Measurements from ENCODE around the gene GAB3. TPM values are rescaled to one million over a fixed set of nuclear protein-coding genes. Genes with fewer than 3 reads are reported as not detected.
"Not testable (repeated sequence)": the region's sequence is repeated elsewhere in the genome, so short reads cannot be mapped to it uniquely, and the experiment has no call there.

Gene GAB3
- total RNA-seq, 2 donors from 2014 or later: 0.66 to 3.4 TPM

GRCh38 chrX:154653048-154653401, 97.9 kb downstream of the GAB3 start:
- intact Hi-C loops (cut with DNase I): no loop called here
- H3K4me1 ChIP-seq: no peaks in the 10 kb centered on the region

GRCh38 chrX:154652311-154653047, 98.4 kb downstream of the GAB3 start:
- Histone ChIP-seq H3K9me3 (no peaks in the 10 kb centered on the region), H3K4me1 (no peaks in the 10 kb centered on the region), H3K27me3 (no peaks in the 10 kb centered on the region), H3K27ac (no peak overlapping the region), H3K4me3 (no peak overlapping the region), H3K36me3 (replicated peaks in 1 of 2; ENCODE audit: insufficient read depth in 1 of 2, low read depth in 2 of 2) (no peaks in the 10 kb centered on the region)
- no peak for TF ChIP-seq CTCF (IDR thresholded peaks at IDR 0.05)
- TF ChIP-seq POLR2A (IDR thresholded peaks at IDR 0.05): no peak
- no peak for ATAC-seq
- WGBS, 2 donors: 67 to 90% methylated on average over 2 to 23 of the region's 30 CpGs
- intact Hi-C loops (cut with DNase I): no loop called here
- no peak for DNase-seq

More at GRCh38 chrX:154653048-154653401, 97.9 kb downstream of the GAB3 start:
- 58 to 60% methylated on average over 1 to 2 of the region's 23 CpGs for WGBS, 2 donors
- Histone ChIP-seq H3K27me3 (no peaks in the 10 kb centered on the region), H3K36me3 (replicated peaks in 1 of 2; ENCODE audit: insufficient read depth in 1 of 2, low read depth in 2 of 2) (no peaks in the 10 kb centered on the region), H3K9me3 (no peaks in the 10 kb centered on the region), H3K4me3 (no peak overlapping the region), H3K27ac (no peak overlapping the region)
- no peak for TF ChIP-seq CTCF (IDR thresholded peaks at IDR 0.05)
- no peak for TF ChIP-seq POLR2A (IDR thresholded peaks at IDR 0.05)
- ATAC-seq (no peak), DNase-seq (no peak)

- no peaks in the 10 kb centered on the region for H3K27me3 ChIP-seq
Observed at GRCh38 chrX:154650221-154650510, 100.7 kb downstream of the GAB3 start.

GRCh38 chrX:154649503-154650220, 101.2 kb downstream of the GAB3 start:
- Histone ChIP-seq H3K27ac (no peak overlapping the region), H3K4me1 (no peaks in the 10 kb centered on the region), H3K27me3 (no peaks in the 10 kb centered on the region), H3K9me3 (no peaks in the 10 kb centered on the region), H3K36me3 (replicated peaks in 1 of 2; ENCODE audit: insufficient read depth in 1 of 2, low read depth in 2 of 2) (no peaks in the 10 kb centered on the region), H3K4me3 (no peak overlapping the region)
- DNase-seq (no peak), ATAC-seq (no peak)
- no peak for TF ChIP-seq POLR2A (IDR thresholded peaks at IDR 0.05)
- 74% methylated on average over 11 of the region's 23 CpGs; no CpG with 5 or more reads in 1 of the 2 donors for WGBS, 2 donors
- intact Hi-C loops (cut with DNase I): no loop called here

More at GRCh38 chrX:154650221-154650510, 100.7 kb downstream of the GAB3 start:
- Histone ChIP-seq H3K36me3 (replicated peaks in 1 of 2; ENCODE audit: insufficient read depth in 1 of 2, low read depth in 2 of 2) (no peaks in the 10 kb centered on the region), H3K27ac (no peak overlapping the region), H3K9me3 (no peaks in the 10 kb centered on the region), H3K4me1 (no peaks in the 10 kb centered on the region), H3K4me3 (no peak overlapping the region)
- TF ChIP-seq POLR2A (IDR thresholded peaks at IDR 0.05) (no peak), CTCF (IDR thresholded peaks at IDR 0.05) (no peak)
- whole genome bisulfite sequencing, 2 donors: 19 to 47% methylated on average over 3 to 5 of the region's 13 CpGs
- intact Hi-C loops (cut with DNase I): no loop called here
- DNase-seq (no peak), ATAC-seq (no peak)

GRCh38 chrX:154648931-154649330, 101.9 kb downstream of the GAB3 start:
- 61 to 71% methylated on average over 11 to 14 of the region's 15 CpGs for whole genome bisulfite sequencing, 2 donors
- ATAC-seq (no peak), DNase-seq (no peak)
- intact Hi-C loops (cut with DNase I): no loop called here
- Histone ChIP-seq H3K4me3 (no peak overlapping the region), H3K9me3 (no peaks in the 10 kb centered on the region), H3K4me1 (no peaks in the 10 kb centered on the region), H3K27ac (no peak overlapping the region), H3K36me3 (replicated peaks in 1 of 2; ENCODE audit: insufficient read depth in 1 of 2, low read depth in 2 of 2) (no peaks in the 10 kb centered on the region), H3K27me3 (no peaks in the 10 kb centered on the region)
- TF ChIP-seq POLR2A (IDR thresholded peaks at IDR 0.05): no peak
- TF ChIP-seq CTCF (IDR thresholded peaks at IDR 0.05): no peak

- no CpG with 5 or more reads among the region's 24 CpGs for WGBS, 2 donors
Observed at GRCh38 chrX:154645745-154646378, 105.0 kb downstream of the GAB3 start.

GRCh38 chrX:154643708-154644107, 107.2 kb downstream of the GAB3 start:
- WGBS, 2 donors: no CpG with 5 or more reads among the region's 31 CpGs
- DNase-seq; intact Hi-C loops (cut with DNase I): not testable (repeated sequence)

More at GRCh38 chrX:154645745-154646378, 105.0 kb downstream of the GAB3 start:
- H3K27me3 ChIP-seq; H3K4me3 ChIP-seq; H3K27ac ChIP-seq; H3K9me3 ChIP-seq; intact Hi-C loops (cut with DNase I); H3K4me1 ChIP-seq; DNase-seq; H3K36me3 ChIP-seq (replicated peaks in 1 of 2; ENCODE audit: insufficient read depth in 1 of 2, low read depth in 2 of 2); ATAC-seq: not testable (repeated sequence)

More at GRCh38 chrX:154643708-154644107, 107.2 kb downstream of the GAB3 start:
- not testable (repeated sequence) for ATAC-seq; H3K9me3 ChIP-seq; H3K4me1 ChIP-seq; H3K27ac ChIP-seq; H3K36me3 ChIP-seq (replicated peaks in 1 of 2; ENCODE audit: insufficient read depth in 1 of 2, low read depth in 2 of 2); H3K27me3 ChIP-seq; H3K4me3 ChIP-seq

All from body of pancreas (tissue), 4 donors.